GM04504 (cell line): ENCODE results near the gene GAS7.

Source experiments
- DNase-seq: peaks from one replicate; pipeline ENCODE4 v3.0.0-alpha.2; 2012; ENCODE audit warnings: low read depth

The GAS7 gene

GRCh38 chr17:10198509-10199249 is at the start of gene GAS7:
Gene GAS7 (minus strand): TSS chr17:10198606.
- no peak for DNase-seq

GRCh38 chr17:10247810-10248209 is 49.4 kb upstream of the GAS7 start:
- DNase-seq = no peak

- DNase-seq = peak; percentile 40
Observed at GRCh38 chr17:10243883-10244844, 45.8 kb upstream of the GAS7 start.

GRCh38 chr17:10241781-10242180 is 43.4 kb upstream of the GAS7 start:
- DNase-seq = no peak

- DNase-seq = no peak
Observed at GRCh38 chr17:10238661-10239060, 40.3 kb upstream of the GAS7 start.

GRCh38 chr17:10234033-10234432 is 35.6 kb upstream of the GAS7 start:
- DNase-seq = no peak

GRCh38 chr17:10233161-10233560 is 34.8 kb upstream of the GAS7 start:
- no peak for DNase-seq

GRCh38 chr17:10229181-10229580 is 30.8 kb upstream of the GAS7 start:
- no peak for DNase-seq

GRCh38 chr17:10226930-10227695 is 28.7 kb upstream of the GAS7 start:
- no peak for DNase-seq

- DNase-seq = no peak
Observed at GRCh38 chr17:10224582-10225195, 26.3 kb upstream of the GAS7 start.

- no peak for DNase-seq
Observed at GRCh38 chr17:10219193-10219592, 20.8 kb upstream of the GAS7 start.

GRCh38 chr17:10217916-10218315 is 19.5 kb upstream of the GAS7 start:
- no peak for DNase-seq

- no peak for DNase-seq
Observed at GRCh38 chr17:10216213-10216938, 18.0 kb upstream of the GAS7 start.

GRCh38 chr17:10215286-10215685 is 16.9 kb upstream of the GAS7 start:
- no peak for DNase-seq

- DNase-seq = no peak
Observed at GRCh38 chr17:10211666-10212065, 13.3 kb upstream of the GAS7 start.

- DNase-seq = no peak
Observed at GRCh38 chr17:10210151-10210574, 11.8 kb upstream of the GAS7 start.

- DNase-seq = no peak
Observed at GRCh38 chr17:10208604-10209193, 10.3 kb upstream of the GAS7 start.

- no peak for DNase-seq
Observed at GRCh38 chr17:10207153-10207552, 8.7 kb upstream of the GAS7 start.

- DNase-seq = no peak
Observed at GRCh38 chr17:10205549-10206185, 7.3 kb upstream of the GAS7 start.

- DNase-seq = no peak
Observed at GRCh38 chr17:10201680-10202079, 3.3 kb upstream of the GAS7 start.
